Mesodermal cell (in vitro differentiated cells): ENCODE results near the gene KRTAP4-16.
"Not testable (repeated sequence)": the region's sequence is repeated elsewhere in the genome, so short reads cannot be mapped to it uniquely, and the experiment has no call there.

Experiments used
- H3K27ac ChIP-seq: 2 replicates; pipeline ENCODE4 v1.7.0; 2013; ENCODE audit warnings: mild to moderate bottlenecking, low read depth, low read length, moderate library complexity; ENCODE audit not compliant: severe bottlenecking
- H3K36me3 ChIP-seq: 2 replicates; pipeline ENCODE4 v1.7.1; 2013; ENCODE audit warnings: mild to moderate bottlenecking, low read length, moderate library complexity; ENCODE audit not compliant: control insufficient read depth, insufficient read depth
- H3K4me1 ChIP-seq: one replicate; pipeline ENCODE4 v1.7.1; 2013; ENCODE audit warnings: mild to moderate bottlenecking, low read length; ENCODE audit not compliant: insufficient read depth, control insufficient read depth, poor library complexity, severe bottlenecking
- H3K4me3 ChIP-seq: 2 replicates; pipeline ENCODE4 v1.7.0; 2013; ENCODE audit warnings: low read length, control low read depth, mild to moderate bottlenecking; ENCODE audit not compliant: insufficient read depth, poor library complexity, severe bottlenecking; ENCODE audit errors: extremely low read depth
- H3K9me3 ChIP-seq: 2 replicates; pipeline ENCODE4 v1.7.1; 2013; ENCODE audit warnings: mild to moderate bottlenecking, low read length, moderate library complexity; ENCODE audit not compliant: control insufficient read depth
- WGBS, 2 experiments: methylation state at CpG; one replicate each; pipeline ENCODE4 v1.1.5; 2013; ENCODE audit warnings: missing lambda C conversion rate in 2 of 2; ENCODE audit not compliant: insufficient coverage in 2 of 2; 5-methylcytosine and 5-hydroxymethylcytosine counted together

The KRTAP4-16 gene

DNA sequence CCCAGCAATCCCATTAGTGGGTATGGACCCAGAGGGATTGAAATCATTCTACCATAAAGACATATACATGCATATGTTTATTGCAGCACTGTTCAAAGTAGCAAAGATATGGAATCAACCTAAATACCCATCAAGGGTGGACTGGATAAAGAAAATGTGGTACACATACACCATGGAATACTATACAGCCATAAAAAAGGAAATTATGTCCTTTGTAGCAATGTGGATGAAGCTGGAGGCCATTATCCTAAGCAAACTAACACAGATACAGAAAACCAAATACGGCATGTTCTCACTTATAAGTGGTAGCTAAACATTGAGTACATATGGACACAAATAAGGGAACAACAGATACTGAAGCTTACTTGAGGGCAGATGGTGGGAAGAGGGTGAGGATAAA is 44.5 kb downstream of the KRTAP4-16 start:
- 100% methylated on average over 1 of the region's 1 CpG; no CpG with 5 or more reads in 1 of the 2 experiments for WGBS, 2 experiments
- Histone ChIP-seq H3K27ac (no peak overlapping the region), H3K4me3 (no peak overlapping the region), H3K36me3 (no peaks in the 10 kb centered on the region), H3K9me3 (peaks cover 17% of the 10 kb centered on the region), H3K4me1 (peaks cover 11% of the 10 kb centered on the region)

DNA sequence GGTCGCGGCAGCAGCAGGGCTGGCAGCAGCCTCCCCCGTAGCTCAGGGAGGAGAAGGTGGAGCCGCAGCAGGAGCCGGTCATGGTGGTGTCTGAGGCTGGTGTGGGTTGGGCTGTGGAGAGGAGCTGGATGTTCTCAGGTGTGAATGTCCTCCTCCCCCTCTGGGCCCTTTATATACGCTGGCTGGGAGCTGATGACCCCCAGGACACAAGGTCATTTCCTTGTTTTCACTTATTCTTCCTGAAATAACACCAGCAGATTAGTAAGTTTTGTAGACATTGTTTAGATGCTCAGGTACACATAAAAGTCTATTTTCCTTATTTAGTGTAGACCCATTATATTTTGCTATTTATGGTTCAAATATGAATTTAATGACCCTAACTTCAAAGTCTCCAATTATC is 46.9 kb downstream of the KRTAP4-16 start, which contains the start of gene KRTAP2-2:
Gene KRTAP2-2, minus strand, starts transcription at position 101 of the 400 bp plus-strand sequence. Its CDS starts 19 bp downstream, at position 82.
- peaks cover 17% of the 10 kb centered on the region for H3K9me3 ChIP-seq
- WGBS, 2 experiments = no CpG with 5 or more reads among the region's 6 CpGs
- not testable (repeated sequence) for H3K4me3 ChIP-seq, H3K4me1 ChIP-seq, H3K36me3 ChIP-seq, H3K27ac ChIP-seq

DNA sequence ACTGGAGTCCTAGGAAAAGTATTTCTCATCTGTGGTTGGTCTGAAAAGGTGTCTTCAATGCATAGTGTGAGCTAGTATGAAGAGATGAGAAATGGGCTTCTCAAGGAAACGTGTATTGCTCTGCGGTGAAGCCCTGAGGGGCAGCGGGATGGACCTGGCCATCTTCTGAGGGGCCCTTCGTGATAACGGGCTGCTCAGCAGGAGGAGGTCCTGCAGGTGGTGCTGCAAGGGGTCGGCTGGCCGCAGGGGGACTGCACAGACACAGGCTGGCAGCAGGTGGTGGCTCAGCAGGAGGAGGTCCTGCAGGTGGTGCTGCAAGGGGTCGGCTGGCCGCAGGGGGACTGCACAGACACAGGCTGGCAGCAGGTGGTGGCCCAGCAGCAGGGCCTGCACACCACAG is 47.5 kb downstream of the KRTAP4-16 start:
- not testable (repeated sequence) for H3K27ac ChIP-seq, H3K4me1 ChIP-seq, H3K4me3 ChIP-seq, H3K36me3 ChIP-seq
- WGBS, 2 experiments = 92 to 96% methylated on average over 3 to 5 of the region's 9 CpGs
- peaks cover 17% of the 10 kb centered on the region for H3K9me3 ChIP-seq

DNA sequence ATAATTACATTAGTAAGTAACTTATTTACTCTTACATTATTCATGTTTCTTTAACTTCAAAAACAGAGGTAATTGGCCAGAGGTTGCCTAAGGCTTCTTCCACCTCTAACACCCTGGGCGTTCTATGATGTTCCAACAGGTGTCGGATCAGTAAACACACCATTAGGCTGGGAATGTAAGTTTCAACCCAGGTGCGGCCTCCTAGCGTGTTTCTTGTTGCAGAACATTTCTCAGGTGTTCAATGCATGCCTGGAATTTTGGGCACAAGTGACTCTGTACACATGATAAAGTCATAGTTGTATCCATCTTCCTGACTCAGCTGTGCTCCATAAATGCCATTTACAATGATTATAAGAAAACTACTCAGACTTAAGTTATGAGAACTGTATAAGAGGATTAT is 48.0 kb downstream of the KRTAP4-16 start:
- no peak overlapping the region for H3K27ac ChIP-seq
- WGBS, 2 experiments = 84 to 86% methylated on average over 4 of the region's 4 CpGs
- H3K9me3 ChIP-seq = peaks cover 17% of the 10 kb centered on the region
- peaks cover 5% of the 10 kb centered on the region for H3K4me1 ChIP-seq
- no peak overlapping the region for H3K4me3 ChIP-seq
- H3K36me3 ChIP-seq = no peaks in the 10 kb centered on the region

DNA sequence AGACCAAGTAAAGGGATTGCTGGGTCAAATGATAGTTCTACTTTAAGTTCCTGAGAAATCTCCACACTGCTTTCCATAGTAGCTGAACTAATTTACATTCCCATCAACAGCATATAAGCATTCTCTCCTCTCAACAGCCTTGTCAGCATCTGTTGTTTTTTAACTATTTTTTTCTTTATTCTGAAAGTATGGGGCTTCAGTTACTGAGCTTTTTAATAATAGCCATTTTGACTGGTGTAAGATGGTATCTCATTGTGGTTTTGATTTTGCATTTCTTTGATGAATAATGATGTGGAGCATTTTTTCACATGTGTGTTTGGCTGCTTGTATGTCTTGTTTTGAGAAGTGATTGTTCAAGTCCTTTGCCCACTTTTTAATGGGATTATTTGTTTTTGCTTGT is 49.4 kb downstream of the KRTAP4-16 start:
- Histone ChIP-seq H3K4me3 (no peak overlapping the region), H3K36me3 (no peaks in the 10 kb centered on the region), H3K4me1 (peaks cover 8% of the 10 kb centered on the region), H3K27ac (no peak overlapping the region), H3K9me3 (peaks cover 17% of the 10 kb centered on the region)
